HTR-8/SVneo (cell line): ENCODE measurements around the gene DOP1B.
"Not testable (repeated sequence)": the region's sequence is repeated elsewhere in the genome, so short reads cannot be mapped to it uniquely, and the experiment has no call there.

Experiments
- DNase-seq: peaks from one replicate; pipeline ENCODE4 v3.0.0; 2011; ENCODE audit warnings: low spot score, mixed read lengths; ENCODE audit not compliant: insufficient read length
- FAIRE-seq: peaks from 2 replicates; lab custom pipeline; 2011; peaks lifted over from hg19 to GRCh38; lab: Jason Lieb, UNC

DOP1B gene

GRCh38 chr21:36135391-36136102, 21.1 kb upstream of the DOP1B start:
- peak; percentile 84 for FAIRE-seq
- peak; percentile 63 for DNase-seq

GRCh38 chr21:36139791-36140190, 16.8 kb upstream of the DOP1B start:
- FAIRE-seq, DNase-seq: not testable (repeated sequence)

GRCh38 chr21:36141513-36141925, 15.1 kb upstream of the DOP1B start:
- FAIRE-seq = peak; percentile 63
- peak; percentile 70 for DNase-seq

GRCh38 chr21:36144233-36144632, 12.4 kb upstream of the DOP1B start:
- not testable (repeated sequence) for FAIRE-seq, DNase-seq

GRCh38 chr21:36145259-36145658, 11.4 kb upstream of the DOP1B start:
- DNase-seq = no peak
- no peak for FAIRE-seq

- DNase-seq (no peak), FAIRE-seq (no peak)
Observed at GRCh38 chr21:36147911-36148310, 8.7 kb upstream of the DOP1B start.

GRCh38 chr21:36148886-36149285, 7.7 kb upstream of the DOP1B start:
- no peak for FAIRE-seq

GRCh38 chr21:36149788-36150711, 6.6 kb upstream of the DOP1B start:
- no peak for DNase-seq

More at GRCh38 chr21:36148886-36149285, 7.7 kb upstream of the DOP1B start:
- DNase-seq = no peak

GRCh38 chr21:36155603-36156338, 853 bp upstream of the DOP1B start:
- no peak for FAIRE-seq
- no peak for DNase-seq

More at GRCh38 chr21:36149788-36150711, 6.6 kb upstream of the DOP1B start:
- FAIRE-seq = no peak

GRCh38 chr21:36156339-36156814, 247 bp upstream of the DOP1B start:
- FAIRE-seq (peak; percentile 92), DNase-seq (peak; percentile 94)

- DNase-seq (no peak), FAIRE-seq (no peak)
Observed at GRCh38 chr21:36159356-36159921, 2.8 kb downstream of the DOP1B start.

GRCh38 chr21:36160850-36161178, 4.2 kb downstream of the DOP1B start:
- no peak for DNase-seq
- FAIRE-seq = no peak

- FAIRE-seq (no peak), DNase-seq (no peak)
Observed at GRCh38 chr21:36162631-36163030, 6.0 kb downstream of the DOP1B start.

GRCh38 chr21:36163750-36164741, 7.4 kb downstream of the DOP1B start:
- DNase-seq = no peak
- no peak for FAIRE-seq

GRCh38 chr21:36165356-36165755, 8.7 kb downstream of the DOP1B start:
- DNase-seq (no peak), FAIRE-seq (no peak)

- peak; percentile 51 for DNase-seq
- FAIRE-seq = no peak
Observed at GRCh38 chr21:36166705-36167104, 10.1 kb downstream of the DOP1B start.

GRCh38 chr21:36167541-36167940, 10.9 kb downstream of the DOP1B start:
- DNase-seq = no peak
- no peak for FAIRE-seq

- FAIRE-seq (no peak), DNase-seq (no peak)
Observed at GRCh38 chr21:36169470-36170128, 13.0 kb downstream of the DOP1B start.
